ENCODE results near the gene GANAB. TPM values are rescaled to one million over a fixed set of nuclear protein-coding genes. Genes with fewer than 3 reads are reported as not detected.
A peak's percentile ranks its signal among the peaks of the same experiment; 100 is the strongest.

Gene GANAB
- total and polyA plus RNA-seq, 2 of the 13 experiments (the other 11 are each of a cell fraction or from before 2014, with no cell fraction given), result 99.5 to 234 TPM

- TF ChIP-seq MED8 (CRISPR knock-in tag; IDR thresholded peaks at IDR 0.05; ENCODE audit: insufficient replicate concordance), result peak; percentile 57
- TF ChIP-seq SIN3A (IDR thresholded peaks at IDR 0.05; ENCODE audit: borderline replicate concordance, low read depth, low read length), result peak; percentile 95
- TF ChIP-seq SMC3 (IDR thresholded peaks at IDR 0.05; ENCODE audit: low read length), result no peak
- TF ChIP-seq ZNF703 (CRISPR knock-in tag; IDR thresholded peaks at IDR 0.05; ENCODE audit: borderline replicate concordance), result no peak
- TF ChIP-seq HES4 (CRISPR knock-in tag; IDR thresholded peaks at IDR 0.05; ENCODE audit: borderline replicate concordance), result no peak; the same call in 1 of the 2 replicates
- TF ChIP-seq POLR2AphosphoS2 (IDR thresholded peaks at IDR 0.05; ENCODE audit: low read depth, low read length), result 0 out of 2 replicates have a peak, but pooled peaks have one; percentile 82
- TF ChIP-seq POLR2G (IDR thresholded peaks at IDR 0.05; ENCODE audit: low read depth, low read length), result peak; percentile 88
- peak; percentile 87; the same call in 1 of the 2 replicates for TF ChIP-seq ZSCAN21 (CRISPR knock-in tag; IDR thresholded peaks at IDR 0.05; ENCODE audit: borderline replicate concordance)
- peak; percentile 77; the same call in 1 of the 2 replicates for TF ChIP-seq ZNF607 (CRISPR knock-in tag; IDR thresholded peaks at IDR 0.05; ENCODE audit: borderline replicate concordance)
- TF ChIP-seq MEF2D (CRISPR knock-in tag; IDR thresholded peaks at IDR 0.05), result peak; percentile 59; the same call in 1 of the 2 replicates
- TF ChIP-seq PRMT3 (CRISPR knock-in tag; IDR thresholded peaks at IDR 0.05; ENCODE audit: borderline replicate concordance, low read depth), result no peak
- TF ChIP-seq KLF6 (CRISPR knock-in tag; IDR thresholded peaks at IDR 0.05), result peak; percentile 83; the same call in 1 of the 2 replicates
- 0 out of 2 replicates have a peak, but pooled peaks have one; percentile 53 for TF ChIP-seq ZNF556 (CRISPR knock-in tag; IDR thresholded peaks at IDR 0.05; ENCODE audit: borderline replicate concordance)
- no peak for TF ChIP-seq SRSF9 (IDR thresholded peaks at IDR 0.05; ENCODE audit: borderline replicate concordance, insufficient read depth, low read depth, low read length, poor library complexity, severe bottlenecking)
- peak; percentile 98 for TF ChIP-seq REPIN1 (CRISPR knock-in tag; IDR thresholded peaks at IDR 0.05; ENCODE audit: borderline replicate concordance, low read depth)
- TF ChIP-seq PHF21A (CRISPR knock-in tag; IDR thresholded peaks at IDR 0.05), result peak; percentile 80
- no peak for TF ChIP-seq NR2F6 (IDR thresholded peaks at IDR 0.05)
- TF ChIP-seq NR2F6 (CRISPR knock-in tag; IDR thresholded peaks at IDR 0.05), result 0 out of 2 replicates have a peak, but pooled peaks have one; percentile 29
- peak; percentile 82 for TF ChIP-seq TFE3 (CRISPR knock-in tag; IDR thresholded peaks at IDR 0.05)
- TF ChIP-seq, protein P1, sequence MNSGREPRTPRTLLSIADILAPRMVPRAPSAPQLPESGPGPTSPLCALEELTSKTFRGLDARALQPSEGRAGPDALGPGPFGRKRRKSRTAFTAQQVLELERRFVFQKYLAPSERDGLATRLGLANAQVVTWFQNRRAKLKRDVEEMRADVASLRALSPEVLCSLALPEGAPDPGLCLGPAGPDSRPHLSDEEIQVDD (CRISPR knock-in tag; IDR thresholded peaks at IDR 0.05; ENCODE audit: borderline replicate concordance), result 0 out of 2 replicates have a peak, but pooled peaks have one; percentile 45
- TF ChIP-seq LCORL (IDR thresholded peaks at IDR 0.05), result no peak
- TF ChIP-seq LCORL (CRISPR knock-in tag; IDR thresholded peaks at IDR 0.05), result peak; percentile 85
- 0 out of 2 replicates have a peak, but pooled peaks have one; percentile 32 for TF ChIP-seq TP53 (CRISPR knock-in tag; conservative IDR thresholded peaks at IDR 0.05)
- 0 out of 2 replicates have a peak, but pooled peaks have one; percentile 47 for TF ChIP-seq ZBTB7B (CRISPR knock-in tag; IDR thresholded peaks at IDR 0.05)
- TF ChIP-seq ELF4 (CRISPR knock-in tag; IDR thresholded peaks at IDR 0.05; ENCODE audit: borderline replicate concordance), result peak; percentile 85; the same call in 1 of the 2 replicates
- TF ChIP-seq SIN3B (IDR thresholded peaks at IDR 0.05; ENCODE audit: low read length), result peak; percentile 55; the same call in 1 of the 2 replicates
- peak; percentile 58 for TF ChIP-seq FOXO1 (CRISPR knock-in tag; IDR thresholded peaks at IDR 0.05)
- TF ChIP-seq ARNTL (CRISPR knock-in tag; IDR thresholded peaks at IDR 0.05), result 0 out of 2 replicates have a peak, but pooled peaks have one; percentile 57
Measured at GRCh38 chr11:62621567-62622470, 24.6 kb downstream of the GANAB start, which contains the start of gene B3GAT3 (continued).
